HCT116 (cell line): ENCODE measurements around the gene ZAP70. TPM values are rescaled to one million over a fixed set of nuclear protein-coding genes. Genes with fewer than 3 reads are reported as not detected.

ENCODE experiments used
- ATAC-seq: fragments of 200-7000 bp; cut with Tn5 transposase; 2 replicates; pipeline ENCODE4 v1.9.1; 2020; ENCODE audit warnings: mild to moderate bottlenecking, moderate library complexity
- BruUV-seq: library from RNA; stranded (reverse); fragments of 400-500 nt; replicated peaks from 2 replicates; lab custom pipeline; 2021; lab: Mats Ljungman, UMichigan
- CTCF ChIA-PET: fragments of 300-600 bp; sonication (Branson Sonifier 250); formaldehyde crosslinking; loops from one replicate; lab custom pipeline; 2021; ENCODE audit warnings: antibody characterized with exemption; lab: Charles Lee
- POLR2A ChIA-PET: fragments of 300-600, 350-600 bp; sonication (Branson Sonifier 250); formaldehyde crosslinking; loops from one replicate; lab custom pipeline; 2021; ENCODE audit warnings: antibody characterized with exemption; lab: Charles Lee
- RAD21 ChIA-PET, 2 experiments: fragments of 300-600 bp; sonication (Branson Sonifier 250); formaldehyde crosslinking; loops; one replicate each; lab custom pipeline; 2023; ENCODE audit warnings: low total read pairs in 2 of 2; ENCODE audit not compliant: uncharacterized antibody in 2 of 2, unreplicated experiment in 2 of 2, low non-redundant PET in 1 of 2; lab: Charles Lee
- DNase-seq: peaks from one replicate; pipeline ENCODE4 v3.0.0-alpha.2; 2010; ENCODE audit warnings: low read depth, low spot score
- H2AFZ ChIP-seq: fragments of 200-600 bp; shearing (Covaris generic), sonication (generic); 2 replicates; pipeline ENCODE4 v1.6.1; 2017; ENCODE audit warnings: low read depth, mixed run types, mixed read lengths, antibody characterized with exemption, low read length; ENCODE audit not compliant: poor library complexity, severe bottlenecking
- H3K27ac ChIP-seq: 2 replicates; pipeline ENCODE4 v1.5.1; 2012; ENCODE audit warnings: low read depth, low read length
- H3K27me3 ChIP-seq: fragments of 200-600 bp; sonication (generic); 2 replicates; pipeline ENCODE4 v1.6.1; 2016; ENCODE audit warnings: mixed run types, low read length, mixed read lengths; ENCODE audit not compliant: insufficient read depth
- H3K36me3 ChIP-seq, 2 experiments: fragments of 200-500 bp in 1 of 2; fragments of 200-600 bp in 1 of 2; sonication (Bioruptor generic) in 1 of 2; sonication (generic) in 1 of 2; 2 replicates each; pipeline versions ENCODE4 v1.5.1 to v1.6.1; 2014 to 2016; ENCODE audit warnings: low read length in 2 of 2, inconsistent platforms in 1 of 2, mixed read lengths in 1 of 2, mixed run types in 1 of 2; ENCODE audit not compliant: insufficient read depth in 2 of 2, control insufficient read depth in 1 of 2
- H3K4me1 ChIP-seq, 2 experiments: fragments of 200-600 bp in 1 of 2; sonication (generic) in 1 of 2; 2 replicates each; pipeline versions ENCODE4 v1.5.1 to v1.6.1; 2012 to 2017; ENCODE audit warnings: low read length in 2 of 2, inconsistent platforms in 1 of 2, mild to moderate bottlenecking in 1 of 2, mixed read lengths in 1 of 2, mixed run types in 1 of 2, moderate library complexity in 1 of 2; ENCODE audit not compliant: insufficient read depth in 2 of 2, control insufficient read depth in 1 of 2
- H3K4me2 ChIP-seq: fragments of 200-600 bp; sonication (generic); 2 replicates; pipeline ENCODE4 v1.6.1; 2017; ENCODE audit warnings: mixed run types, low read length, mixed read lengths
- H3K4me3 ChIP-seq, 2 experiments: fragments of 200-600 bp in 1 of 2; sonication (generic) in 1 of 2; replicated peaks in 1 of 2; 2 replicates each; pipeline ENCODE4 v1.5.1; 2011 to 2016; ENCODE audit warnings: low read length in 2 of 2, control low read depth in 1 of 2, low read depth in 1 of 2, mild to moderate bottlenecking in 1 of 2, mixed read lengths in 1 of 2, mixed run types in 1 of 2
- H3K79me2 ChIP-seq: fragments of 200-600 bp; sonication (generic); 2 replicates; pipeline ENCODE4 v1.6.1; 2017; ENCODE audit warnings: mild to moderate bottlenecking, mixed run types, low read length, moderate library complexity, mixed read lengths; ENCODE audit not compliant: insufficient read depth
- H3K9ac ChIP-seq: fragments of 200-600 bp; sonication (generic); 2 replicates; pipeline ENCODE4 v1.6.1; 2016; ENCODE audit warnings: low read length, mixed read lengths
- H3K9me2 ChIP-seq: fragments of 200-600 bp; sonication (generic), shearing (Covaris generic); 2 replicates; pipeline ENCODE4 v1.6.1; 2017; ENCODE audit warnings: mixed run types, mild to moderate bottlenecking, moderate library complexity; ENCODE audit not compliant: insufficient read depth
- H3K9me3 ChIP-seq, 2 experiments: fragments of 200-500 bp in 1 of 2; fragments of 200-600 bp in 1 of 2; sonication (Bioruptor generic) in 1 of 2; sonication (generic) in 1 of 2; 2 replicates each; pipeline ENCODE4 v1.6.1; 2014 to 2017; ENCODE audit warnings: low read length in 2 of 2, mixed read lengths in 2 of 2, inconsistent platforms in 1 of 2, low read depth in 1 of 2, mild to moderate bottlenecking in 1 of 2, mixed run types in 1 of 2, moderate library complexity in 1 of 2; ENCODE audit not compliant: control insufficient read depth in 1 of 2, insufficient read depth in 1 of 2
- H4K20me1 ChIP-seq: fragments of 200-600 bp; sonication (generic), shearing (Covaris generic); 2 replicates; pipeline ENCODE4 v1.6.1; 2017; ENCODE audit warnings: mixed run types, mild to moderate bottlenecking, moderate library complexity; ENCODE audit not compliant: insufficient read depth
- EZH2 ChIP-seq: fragments of 200-600 bp; sonication (generic); IDR thresholded peaks from 2 replicates; pipeline ENCODE4 v1.6.1; 2017; ENCODE audit warnings: antibody characterized with exemption, mixed run types
- EZH2phosphoT487 ChIP-seq: fragments of 200-600 bp; IDR thresholded peaks from 2 replicates; pipeline ENCODE4 v1.6.1; 2018; ENCODE audit warnings: antibody characterized with exemption, borderline replicate concordance
- JUND ChIP-seq: IDR thresholded peaks from 2 replicates; pipeline ENCODE4 v1.6.1; 2012
- POLR2A ChIP-seq: IDR thresholded peaks from 2 replicates; pipeline ENCODE4 v1.7.0; 2011; ENCODE audit warnings: borderline replicate concordance; ENCODE audit not compliant: insufficient read depth, insufficient read length; ENCODE audit errors: extremely low read depth
- POLR2AphosphoS5 ChIP-seq: IDR thresholded peaks from 2 replicates; pipeline ENCODE4 v1.6.1; 2011; ENCODE audit warnings: mild to moderate bottlenecking, low read depth, low read length, moderate library complexity
- RAD21 ChIP-seq: IDR thresholded peaks from 2 replicates; pipeline ENCODE4 v1.6.1; 2012; ENCODE audit warnings: low read depth, mild to moderate bottlenecking
- SIN3A ChIP-seq: IDR thresholded peaks from 2 replicates; pipeline ENCODE4 v1.6.1; 2012; ENCODE audit warnings: low read depth
- SRF ChIP-seq: IDR thresholded peaks from 2 replicates; pipeline ENCODE4 v1.6.1; 2012; ENCODE audit warnings: low read depth
- TCF7L2 ChIP-seq: IDR thresholded peaks from 2 replicates; pipeline ENCODE4 v1.7.0; 2011; ENCODE audit warnings: borderline replicate concordance, inconsistent platforms; ENCODE audit not compliant: insufficient read depth, insufficient read length; ENCODE audit errors: extremely low read depth
- YY1 ChIP-seq: IDR thresholded peaks from 2 replicates; pipeline ENCODE4 v1.6.1; 2011; ENCODE audit warnings: low read length, low read depth, moderate library complexity, mild to moderate bottlenecking; ENCODE audit not compliant: insufficient replicate concordance; ENCODE audit errors: extremely low read depth
- ZFX ChIP-seq: fragments of 450-650 bp; IDR thresholded peaks from 2 replicates; pipeline ENCODE4 v1.6.1; 2017
- intact Hi-C: fragments of 100-400 bp; cut with micrococcal nuclease; formaldehyde crosslinking; loops from 2 replicates; pipeline ENCODE4 v1.10.0; 2022
- total RNA-seq: library from RNA; stranded (reverse); gene quantifications from one replicate; pipeline ENCODE4 v1.2.1, GENCODE V29; 2021; ENCODE audit not compliant: unreplicated experiment
- TF ChIP-seq, protein P1 (sequence below), 3 experiments: fragments of 200-600 bp in 1 of 3; sonication (generic) in 1 of 3; IDR thresholded peaks in 2 of 3; conservative IDR thresholded peaks in 1 of 3; 2 replicates each; pipeline ENCODE4 v1.5.1; 2012 to 2017; ENCODE audit warnings: low read depth in 2 of 3, low read length in 2 of 3, antibody characterized with exemption in 1 of 3, borderline replicate concordance in 1 of 3, control low read depth in 1 of 3, mild to moderate bottlenecking in 1 of 3, mixed read lengths in 1 of 3, mixed run types in 1 of 3, moderate library complexity in 1 of 3; ENCODE audit not compliant: insufficient read depth in 1 of 3
- TF ChIP-seq, protein P2 (sequence below): IDR thresholded peaks from 2 replicates; pipeline ENCODE4 v1.6.1; 2012
- TF ChIP-seq, protein P3 (sequence below): IDR thresholded peaks from 2 replicates; pipeline ENCODE4 v1.6.1; 2011; ENCODE audit warnings: mild to moderate bottlenecking, low read length, moderate library complexity; ENCODE audit not compliant: insufficient replicate concordance; ENCODE audit errors: extremely low read depth

Gene ZAP70
- total RNA-seq, 1 experiment from 2014 or later: 0.91 TPM

DNA sequence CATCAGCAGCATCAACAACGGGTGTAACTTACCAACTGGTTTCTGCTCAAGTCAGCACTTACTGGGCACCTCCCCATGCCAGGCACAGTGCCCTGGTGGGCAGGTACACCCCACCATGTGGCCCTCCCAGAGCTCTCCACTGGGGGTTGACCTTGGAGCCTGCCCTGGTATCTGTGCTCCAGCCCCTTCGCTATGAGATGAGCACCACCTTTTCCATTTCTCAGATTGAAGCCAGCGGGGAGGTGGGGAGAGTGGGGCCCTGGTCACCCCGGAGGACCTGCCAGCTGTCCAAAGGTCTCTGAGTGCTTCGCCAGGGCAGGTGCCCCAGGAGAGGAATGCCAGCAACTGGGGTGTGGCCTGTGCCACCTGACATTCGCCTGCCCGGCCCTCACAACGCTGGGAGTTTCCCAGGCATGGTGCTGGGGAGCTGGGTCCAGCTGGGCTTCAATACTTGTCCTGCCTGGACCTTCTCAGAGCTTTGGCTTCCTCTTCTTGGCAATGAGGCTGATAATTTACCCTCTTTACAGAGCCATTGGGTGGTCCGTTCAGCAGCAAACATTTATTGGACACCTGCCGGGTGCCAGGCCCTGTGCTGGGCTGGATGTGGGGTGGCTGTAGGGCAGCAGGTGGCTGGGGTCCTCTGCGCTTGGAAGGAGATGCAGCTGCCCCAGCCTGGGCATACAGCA, 5.9 kb upstream of the ZAP70 start:
- H3K27me3 ChIP-seq: no peaks in the 10 kb centered on the region
- no peak for ATAC-seq
- TF ChIP-seq EZH2 (no peak), SIN3A (no peak), ZFX (no peak), POLR2AphosphoS5 (no peak), EZH2phosphoT487 (no peak), RAD21 (no peak), POLR2A (no peak), TCF7L2 (no peak), JUND (no peak), SRF (no peak), YY1 (no peak)
- TF ChIP-seq, protein P1, sequence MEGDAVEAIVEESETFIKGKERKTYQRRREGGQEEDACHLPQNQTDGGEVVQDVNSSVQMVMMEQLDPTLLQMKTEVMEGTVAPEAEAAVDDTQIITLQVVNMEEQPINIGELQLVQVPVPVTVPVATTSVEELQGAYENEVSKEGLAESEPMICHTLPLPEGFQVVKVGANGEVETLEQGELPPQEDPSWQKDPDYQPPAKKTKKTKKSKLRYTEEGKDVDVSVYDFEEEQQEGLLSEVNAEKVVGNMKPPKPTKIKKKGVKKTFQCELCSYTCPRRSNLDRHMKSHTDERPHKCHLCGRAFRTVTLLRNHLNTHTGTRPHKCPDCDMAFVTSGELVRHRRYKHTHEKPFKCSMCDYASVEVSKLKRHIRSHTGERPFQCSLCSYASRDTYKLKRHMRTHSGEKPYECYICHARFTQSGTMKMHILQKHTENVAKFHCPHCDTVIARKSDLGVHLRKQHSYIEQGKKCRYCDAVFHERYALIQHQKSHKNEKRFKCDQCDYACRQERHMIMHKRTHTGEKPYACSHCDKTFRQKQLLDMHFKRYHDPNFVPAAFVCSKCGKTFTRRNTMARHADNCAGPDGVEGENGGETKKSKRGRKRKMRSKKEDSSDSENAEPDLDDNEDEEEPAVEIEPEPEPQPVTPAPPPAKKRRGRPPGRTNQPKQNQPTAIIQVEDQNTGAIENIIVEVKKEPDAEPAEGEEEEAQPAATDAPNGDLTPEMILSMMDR (IDR thresholded peaks at IDR 0.05 in 2 of 3, conservative IDR thresholded peaks at IDR 0.05 in 1 of 3; ENCODE audit: borderline replicate concordance in 1 of 3, insufficient read depth in 1 of 3, low read depth in 2 of 3, low read length in 2 of 3): no peak
- TF ChIP-seq, protein P2, sequence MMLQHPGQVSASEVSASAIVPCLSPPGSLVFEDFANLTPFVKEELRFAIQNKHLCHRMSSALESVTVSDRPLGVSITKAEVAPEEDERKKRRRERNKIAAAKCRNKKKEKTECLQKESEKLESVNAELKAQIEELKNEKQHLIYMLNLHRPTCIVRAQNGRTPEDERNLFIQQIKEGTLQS: no peak
- TF ChIP-seq, protein P3, sequence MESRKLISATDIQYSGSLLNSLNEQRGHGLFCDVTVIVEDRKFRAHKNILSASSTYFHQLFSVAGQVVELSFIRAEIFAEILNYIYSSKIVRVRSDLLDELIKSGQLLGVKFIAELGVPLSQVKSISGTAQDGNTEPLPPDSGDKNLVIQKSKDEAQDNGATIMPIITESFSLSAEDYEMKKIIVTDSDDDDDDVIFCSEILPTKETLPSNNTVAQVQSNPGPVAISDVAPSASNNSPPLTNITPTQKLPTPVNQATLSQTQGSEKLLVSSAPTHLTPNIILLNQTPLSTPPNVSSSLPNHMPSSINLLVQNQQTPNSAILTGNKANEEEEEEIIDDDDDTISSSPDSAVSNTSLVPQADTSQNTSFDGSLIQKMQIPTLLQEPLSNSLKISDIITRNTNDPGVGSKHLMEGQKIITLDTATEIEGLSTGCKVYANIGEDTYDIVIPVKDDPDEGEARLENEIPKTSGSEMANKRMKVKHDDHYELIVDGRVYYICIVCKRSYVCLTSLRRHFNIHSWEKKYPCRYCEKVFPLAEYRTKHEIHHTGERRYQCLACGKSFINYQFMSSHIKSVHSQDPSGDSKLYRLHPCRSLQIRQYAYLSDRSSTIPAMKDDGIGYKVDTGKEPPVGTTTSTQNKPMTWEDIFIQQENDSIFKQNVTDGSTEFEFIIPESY: no peak
- TF ChIP-seq, all 23 proteins: peak for 0
- RAD21 ChIA-PET: no interaction called here
- no peak for DNase-seq
- H3K9me2 ChIP-seq: no peaks in the 10 kb centered on the region
- H3K79me2 ChIP-seq: no peaks in the 10 kb centered on the region
- intact Hi-C loops: no loop called here
- POLR2A ChIA-PET: no interaction called here
- no peaks in the 10 kb centered on the region for H3K9me3 ChIP-seq
- CTCF ChIA-PET: interaction anchor here (1.0 to 3.0 kb wide), 3 partner anchors 9 to 562 kb away, joined by 3 to 27 read pairs (median 6); no protein-coding TSS in a partner anchor
- no TSS peak for BruUV-seq
- H3K9ac ChIP-seq: no peak overlapping the region
- H3K4me3 ChIP-seq: no peak overlapping the region
- H3K36me3 ChIP-seq: no peaks in the 10 kb centered on the region
- H3K4me1 ChIP-seq: peaks cover 0 to 6% of the 10 kb centered on the region in 2 experiments; a peak in 2 of 4 replicates
- no peaks in the 10 kb centered on the region for H4K20me1 ChIP-seq
- no peak overlapping the region for H3K4me2 ChIP-seq
- H3K27ac ChIP-seq: no peak overlapping the region
- no peak overlapping the region for H2AFZ ChIP-seq
